NAMALWA (cell line): ENCODE measurements around the gene DAGLB.
"Not testable (repeated sequence)": the region's sequence is repeated elsewhere in the genome, so short reads cannot be mapped to it uniquely, and the experiment has no call there.

ENCODE experiments used
- DNase-seq: peaks from one replicate; pipeline ENCODE4 v3.0.0-alpha.2; 2015; ENCODE audit warnings: low spot score

DAGLB gene

DNA sequence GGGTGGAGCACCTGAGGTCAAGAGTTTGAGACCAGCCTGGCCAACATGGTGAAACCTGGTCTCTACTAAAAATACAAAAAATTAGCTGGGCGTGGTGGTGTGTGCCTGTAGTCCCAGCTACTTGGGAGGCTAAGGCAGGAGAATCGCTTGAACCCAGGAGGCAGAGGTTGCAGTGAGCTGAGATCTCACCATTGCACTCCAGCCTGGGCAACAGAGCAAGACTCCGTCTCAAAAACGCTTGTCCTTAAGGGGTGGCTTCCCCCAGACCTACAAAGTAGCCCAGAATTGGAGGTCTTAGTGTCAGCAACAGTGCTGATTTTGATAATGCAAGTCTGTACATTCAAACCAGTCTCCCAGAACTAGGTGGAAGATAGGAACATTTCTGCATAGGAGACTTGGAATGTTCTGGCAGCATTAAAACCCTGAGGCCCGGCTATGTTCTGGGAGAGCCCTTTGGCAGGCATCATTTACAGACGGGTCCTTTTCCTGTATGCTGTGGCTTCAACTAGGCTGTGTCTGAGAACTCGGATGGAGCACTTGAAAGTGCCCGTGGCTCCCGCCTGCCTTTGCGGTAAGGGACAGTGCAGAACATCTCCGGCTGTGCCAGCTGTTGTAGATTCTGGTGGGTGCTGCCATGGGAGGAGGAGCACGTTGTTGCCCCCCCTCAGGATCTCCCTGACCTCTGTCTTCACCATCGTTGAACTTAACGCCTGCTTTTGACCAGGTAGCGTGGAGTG is 49.8 kb downstream of the DAGLB start:
- not testable (repeated sequence) for DNase-seq

DNA sequence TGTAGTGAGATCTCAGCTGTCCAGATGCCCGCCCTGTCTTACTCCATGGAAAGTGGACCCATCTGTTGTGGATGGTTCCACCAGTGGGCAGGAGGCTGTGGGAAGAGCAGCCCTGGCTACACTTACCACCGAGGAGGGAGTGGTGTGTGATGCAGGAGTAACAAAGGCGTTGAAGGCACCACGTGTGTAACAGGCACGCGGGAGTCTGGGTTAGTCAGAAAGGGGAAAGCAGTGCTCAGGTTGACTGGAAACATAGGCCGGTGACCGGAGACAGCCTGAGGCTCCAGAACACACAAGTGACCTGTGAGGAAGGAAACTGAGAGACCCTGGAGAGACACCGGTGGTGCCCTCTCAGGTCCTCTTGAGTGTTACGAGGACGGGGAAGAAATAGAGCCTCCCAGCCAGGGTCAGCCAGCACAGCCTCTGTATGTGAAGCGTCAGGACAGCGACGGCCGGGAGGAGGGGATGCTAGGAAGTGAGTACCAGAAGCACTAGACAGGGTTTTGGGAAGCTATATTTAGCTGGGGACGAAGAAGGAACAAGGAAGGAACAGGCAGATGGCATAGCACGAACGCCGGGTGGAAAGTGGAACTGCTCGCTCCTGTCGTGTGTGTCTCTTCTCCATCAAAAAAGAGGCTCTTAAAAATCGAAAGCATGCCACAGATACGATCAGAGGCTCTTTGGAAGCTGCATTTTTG is 51.7 kb downstream of the DAGLB start:
- DNase-seq, result no peak

DNA sequence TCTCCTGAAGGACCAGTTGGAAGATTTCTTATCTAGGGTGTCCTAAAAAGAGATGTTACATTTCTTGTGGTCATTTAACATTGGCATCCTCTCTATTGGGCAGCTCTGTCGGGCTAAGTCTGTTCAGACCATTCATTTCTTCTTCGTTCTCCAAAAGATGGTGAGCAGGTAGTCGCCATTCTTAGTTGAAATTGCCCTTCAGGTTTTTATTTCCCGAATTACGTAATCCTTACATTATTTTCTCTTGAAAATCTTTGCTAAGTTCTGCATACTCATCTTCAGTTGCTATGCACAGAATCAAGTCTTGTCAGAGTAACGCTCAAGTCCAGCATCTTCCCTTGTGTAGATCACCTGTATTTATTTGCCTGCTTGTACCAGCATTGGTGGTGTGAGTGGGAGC is 53.6 kb downstream of the DAGLB start:
- no peak for DNase-seq

DNA sequence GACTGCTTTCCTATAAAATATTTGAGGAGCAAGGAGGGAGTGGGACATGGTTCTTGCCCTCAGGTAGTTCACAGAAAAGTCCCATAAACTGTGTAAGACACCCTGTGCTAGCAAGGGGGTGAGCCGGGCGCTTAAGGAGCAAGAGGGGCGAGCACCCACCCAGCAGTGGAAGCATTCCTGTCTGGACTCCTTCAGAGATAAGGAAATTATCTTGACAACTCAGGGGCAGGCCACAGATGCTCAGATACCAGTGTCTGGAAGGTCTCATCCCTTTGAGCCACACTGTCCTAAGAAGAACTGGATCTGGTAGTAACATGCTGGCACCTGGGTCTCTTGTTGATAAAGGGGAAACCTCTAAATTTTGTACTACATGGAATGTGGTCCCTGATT is 54.1 kb downstream of the DAGLB start:
- DNase-seq, result no peak

DNA sequence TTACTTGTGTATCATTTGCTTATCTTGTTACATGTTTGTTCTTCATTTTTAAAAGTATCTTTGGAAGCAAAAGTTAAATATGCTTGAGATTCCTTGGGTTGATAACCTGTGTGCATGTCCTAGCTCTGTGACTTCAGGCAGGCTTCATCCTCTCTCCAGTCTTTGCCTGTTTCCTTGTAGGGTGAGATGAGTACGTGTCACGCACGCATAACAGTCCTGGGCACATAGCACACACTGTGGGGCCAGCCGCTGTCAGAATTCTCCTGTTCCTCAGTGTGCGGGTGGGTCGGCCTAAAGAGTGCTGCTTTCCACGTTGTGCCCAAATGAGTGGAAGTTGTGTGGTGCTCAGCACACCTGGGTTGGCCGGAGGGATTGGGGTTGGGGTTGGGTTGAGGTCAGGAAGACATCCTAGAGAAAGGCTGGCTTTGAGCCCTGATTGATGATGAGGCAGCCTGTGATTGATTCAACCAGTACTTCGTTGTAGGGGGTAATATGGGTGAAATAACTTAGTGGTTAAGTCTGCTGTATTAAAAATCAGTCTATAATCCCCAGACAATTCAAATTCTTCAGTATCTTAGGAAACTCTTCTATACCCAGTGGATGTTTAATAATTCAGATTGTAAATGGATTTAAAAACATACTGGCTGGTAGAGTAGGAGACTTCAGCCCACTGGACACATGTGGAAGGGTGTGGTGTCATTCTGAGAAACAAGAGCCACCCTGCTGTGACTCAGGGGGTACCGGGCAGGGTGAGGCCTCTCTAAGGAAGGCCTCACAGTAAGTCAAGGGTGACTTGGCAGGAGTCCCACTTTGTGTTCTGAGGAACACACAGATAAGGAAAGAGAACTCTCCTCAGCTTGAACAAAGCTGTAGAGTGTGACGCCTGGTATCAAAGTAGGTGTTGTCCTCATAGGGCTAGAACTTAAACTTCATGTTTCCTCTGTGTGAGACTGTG is 54.8 kb downstream of the DAGLB start:
- DNase-seq, result no peak

DNA sequence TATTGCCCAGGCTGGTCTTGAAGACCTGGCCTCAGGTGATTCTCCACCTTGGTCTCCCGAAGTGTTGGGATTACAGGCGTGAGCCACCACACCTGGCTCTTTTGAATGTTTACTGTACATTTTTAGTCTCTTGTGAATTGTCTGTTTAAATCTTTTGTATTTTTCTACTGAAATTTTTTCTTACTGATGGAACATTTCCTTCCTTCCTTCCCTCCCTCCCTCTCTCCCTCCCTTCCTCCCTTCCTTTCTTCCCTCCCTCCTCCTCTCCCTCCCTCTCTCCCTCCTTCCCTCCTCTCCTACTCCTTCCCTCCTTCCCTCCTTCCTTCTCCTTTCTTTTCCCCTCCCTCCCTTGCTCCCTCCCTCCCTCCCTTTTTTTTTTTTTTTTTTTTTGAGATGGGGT is 58.0 kb downstream of the DAGLB start:
- DNase-seq, result no peak

DNA sequence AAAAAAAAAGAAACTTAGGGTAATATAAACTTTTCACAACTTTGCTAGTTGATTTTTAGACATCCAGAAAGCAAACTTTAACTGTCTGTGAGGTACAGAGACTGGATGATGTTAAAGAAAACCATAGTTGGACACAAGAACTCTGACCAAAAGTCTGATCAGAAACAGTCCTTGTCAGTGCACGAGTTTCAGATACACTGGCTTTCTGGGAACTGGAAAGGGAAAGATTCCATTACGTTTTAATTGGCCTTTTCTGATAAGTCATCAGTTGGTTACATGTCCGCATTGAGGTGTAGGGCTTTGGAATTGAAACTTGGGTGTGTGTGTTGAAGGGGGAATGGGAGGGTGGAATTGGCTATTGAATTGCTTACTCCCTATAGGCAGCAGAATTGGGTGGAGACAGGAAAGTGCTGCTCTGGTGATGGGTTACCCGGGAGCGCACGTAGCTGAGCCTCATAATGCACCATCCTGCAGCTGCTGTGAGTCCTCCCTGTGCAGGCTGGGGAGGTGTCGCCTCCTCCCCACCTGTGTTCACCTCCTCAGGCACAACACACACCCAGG is 59.9 kb downstream of the DAGLB start:
- DNase-seq, result no peak

DNA sequence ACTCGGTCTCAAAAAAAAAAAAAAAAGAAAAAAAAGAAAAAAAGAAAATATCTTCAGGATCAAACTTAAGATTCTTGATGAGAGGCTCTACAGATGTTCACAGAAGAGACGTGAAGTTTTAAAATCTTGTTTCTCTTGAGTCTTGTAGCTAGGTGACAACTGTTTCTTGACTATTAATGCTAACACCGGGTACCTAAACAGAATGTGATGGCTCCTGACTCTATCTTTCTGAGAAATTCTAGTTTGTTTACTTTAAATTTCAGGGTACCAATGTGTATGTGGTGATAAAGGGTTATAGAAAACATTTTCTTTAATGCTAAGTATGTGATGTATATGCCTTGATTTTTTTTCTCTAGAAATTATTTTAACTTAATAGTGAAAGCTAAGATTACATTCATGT is 61.0 kb downstream of the DAGLB start:
- DNase-seq, result no peak

DNA sequence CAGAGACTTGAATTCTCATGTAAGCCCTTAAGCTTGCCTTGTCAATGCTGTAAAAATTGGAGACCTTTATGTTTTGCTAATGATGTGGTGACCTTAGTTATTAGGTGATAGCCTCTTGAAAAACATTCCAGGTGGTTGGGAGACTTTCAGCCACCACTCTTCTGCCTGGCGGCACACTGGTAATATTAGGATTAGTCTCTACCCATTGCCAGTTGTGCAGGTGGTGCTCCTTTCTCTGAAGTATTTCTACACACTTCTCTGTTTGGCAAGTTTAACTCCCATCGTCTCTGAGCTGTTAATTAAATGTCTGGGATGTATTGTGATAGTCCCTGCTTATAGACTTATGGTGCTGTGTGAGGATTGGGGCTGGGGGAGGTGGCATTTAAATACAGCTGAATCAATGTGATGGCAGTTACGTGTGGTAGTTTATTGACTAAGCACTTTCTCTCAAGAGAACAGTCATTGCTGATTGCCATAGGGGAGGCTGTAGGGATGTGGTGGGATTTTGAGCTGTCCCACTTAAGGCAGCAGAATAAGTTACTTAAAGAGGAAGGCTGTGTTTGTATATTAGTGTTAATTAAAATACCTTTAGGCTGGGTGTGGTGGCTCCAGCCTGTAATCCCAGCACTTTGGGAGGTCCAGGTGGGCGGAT is 61.7 kb downstream of the DAGLB start:
- no peak for DNase-seq

DNA sequence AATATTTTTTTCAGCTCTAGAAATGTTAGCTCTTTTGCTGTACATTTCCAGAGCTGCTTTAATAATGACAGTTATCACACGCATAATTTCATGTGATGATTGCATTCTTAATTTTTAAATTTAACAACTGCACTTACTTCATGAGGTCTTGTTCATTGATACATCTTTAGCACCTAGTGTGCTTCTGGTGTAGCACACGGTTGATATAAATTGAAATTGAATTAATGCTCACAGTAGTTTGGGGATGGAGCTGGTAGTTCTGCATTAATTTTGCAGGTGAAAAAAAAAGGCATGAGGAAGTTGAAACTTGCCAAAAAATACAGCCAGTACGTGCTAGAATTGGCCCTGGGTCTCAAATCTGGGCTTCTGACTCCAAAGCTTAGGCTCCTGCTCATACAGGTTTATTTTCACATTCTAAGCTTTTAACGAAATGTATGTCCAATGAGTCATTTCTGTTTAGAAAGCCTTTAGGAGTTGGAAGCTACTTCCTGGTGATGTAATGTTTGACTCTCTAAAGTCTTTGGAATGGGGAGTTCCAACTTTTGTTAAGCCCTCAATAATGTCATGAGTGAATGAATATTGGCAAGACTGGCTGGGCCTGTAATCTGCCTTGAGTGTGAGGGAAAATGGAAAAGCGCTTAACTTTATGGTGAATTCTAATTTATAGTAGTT is 62.5 kb downstream of the DAGLB start:
- no peak for DNase-seq

DNA sequence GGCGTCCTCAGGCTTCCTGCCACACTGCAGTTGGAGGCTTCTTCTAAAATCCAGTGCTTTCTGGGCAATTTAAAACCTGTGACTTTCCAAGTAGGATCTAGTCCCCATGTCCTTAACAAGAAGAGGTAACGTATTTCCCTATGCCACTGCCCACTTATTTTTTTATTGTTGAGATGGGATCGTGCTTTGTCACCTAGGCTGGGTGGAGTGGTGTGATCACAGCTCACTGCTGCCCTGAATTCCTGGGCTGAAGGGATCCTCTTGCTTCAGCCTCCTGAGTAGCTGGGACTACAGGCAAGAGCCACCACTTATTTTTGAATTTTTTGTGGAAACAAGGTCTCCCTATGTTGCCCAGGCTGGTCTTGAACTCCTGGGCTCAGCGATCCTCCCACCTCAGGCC is 63.4 kb downstream of the DAGLB start:
- DNase-seq, result no peak

DNA sequence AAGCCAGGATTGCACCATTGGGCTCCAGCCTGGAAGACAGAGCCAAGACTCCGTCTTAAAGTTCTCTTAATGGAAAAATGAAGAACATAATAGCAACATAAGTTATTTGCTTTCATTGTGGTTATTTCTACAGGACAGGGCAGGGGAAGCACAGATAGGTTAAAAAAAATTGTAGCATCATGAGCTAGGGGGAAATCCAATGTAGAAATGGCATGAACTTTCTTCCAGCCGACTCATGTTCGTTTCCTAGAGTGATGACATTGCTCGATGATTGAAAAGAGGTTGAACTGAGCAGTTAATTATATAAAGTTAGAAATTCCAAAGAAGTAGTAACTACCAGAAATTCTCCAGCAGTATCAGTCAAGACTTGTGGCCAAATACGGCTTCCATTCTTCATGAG is 64.9 kb downstream of the DAGLB start:
- DNase-seq, result no peak

DNA sequence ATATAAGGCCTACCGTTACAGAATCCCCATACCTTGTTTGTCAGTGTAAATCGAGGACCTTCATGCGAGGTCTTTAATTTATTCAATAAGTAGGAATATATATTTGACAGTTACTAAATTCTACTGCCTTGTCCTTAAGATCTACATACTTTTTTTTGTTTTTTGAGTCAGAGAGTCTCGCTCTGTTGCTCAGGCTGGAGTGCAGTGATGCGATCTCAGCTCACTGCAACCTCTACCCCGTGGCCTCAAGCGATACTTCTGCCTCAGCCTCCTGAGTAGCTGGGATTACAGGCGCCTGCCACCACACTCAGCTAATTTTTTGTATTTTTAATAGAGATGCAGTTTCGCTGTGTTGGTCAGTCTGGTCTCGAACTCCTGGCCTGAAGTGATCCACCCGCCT is 65.9 kb downstream of the DAGLB start:
- not testable (repeated sequence) for DNase-seq

DNA sequence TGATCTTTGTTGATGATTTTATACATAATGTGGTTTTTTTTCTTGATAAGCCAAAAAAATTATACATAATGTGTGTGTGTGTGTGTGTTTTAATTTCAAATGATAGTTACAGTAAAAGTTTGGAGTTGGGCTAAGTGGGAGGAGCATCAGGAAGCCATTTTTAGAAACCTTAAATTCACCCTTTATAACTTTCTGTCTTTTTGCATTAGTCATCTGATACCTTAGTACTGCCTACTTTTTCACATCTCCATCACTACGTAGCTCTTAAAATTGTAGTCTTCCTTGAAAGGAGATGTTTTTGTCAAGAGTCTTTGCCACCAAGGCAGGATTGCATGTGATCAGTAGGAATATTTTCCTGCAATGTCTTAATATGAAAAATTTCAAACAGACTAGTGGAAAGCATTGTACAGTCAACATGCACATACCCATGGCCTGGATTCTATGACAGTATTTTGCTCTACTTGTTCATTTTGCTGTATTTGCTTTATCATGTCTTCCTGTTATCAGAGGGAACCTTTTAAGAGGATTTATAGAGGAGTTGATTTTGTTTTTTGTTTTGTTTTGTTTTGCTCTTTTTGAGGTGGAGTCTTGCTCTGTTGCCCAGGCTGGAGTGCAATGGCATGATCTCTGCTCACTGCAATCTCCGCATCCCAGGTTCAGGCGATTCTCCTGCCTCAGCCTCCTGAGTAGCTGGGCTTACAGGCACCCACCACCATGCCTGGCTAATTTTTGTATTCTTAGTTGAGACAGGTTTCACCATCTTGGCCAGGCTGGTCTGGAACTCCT is 67.3 kb downstream of the DAGLB start:
- DNase-seq, result no peak

DNA sequence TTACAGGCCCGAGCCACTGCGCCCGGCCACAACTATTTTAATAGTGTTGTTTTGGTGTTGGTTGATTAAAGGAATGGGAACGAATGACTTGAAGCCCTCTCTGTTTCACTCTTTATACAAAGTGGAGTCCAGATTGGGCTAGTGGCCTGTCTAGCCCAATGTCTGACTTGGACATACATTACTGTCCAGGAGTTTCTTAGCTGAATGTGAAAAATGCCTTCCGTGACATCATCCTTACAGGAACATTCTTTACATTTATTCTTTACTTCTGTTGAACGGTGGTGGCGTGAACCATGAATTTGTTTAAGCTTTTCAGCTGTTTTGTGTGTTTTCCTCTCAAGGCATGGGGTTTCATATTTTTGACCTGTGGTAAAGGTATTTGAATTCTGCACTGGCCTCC is 67.9 kb downstream of the DAGLB start:
- no peak for DNase-seq

DNA sequence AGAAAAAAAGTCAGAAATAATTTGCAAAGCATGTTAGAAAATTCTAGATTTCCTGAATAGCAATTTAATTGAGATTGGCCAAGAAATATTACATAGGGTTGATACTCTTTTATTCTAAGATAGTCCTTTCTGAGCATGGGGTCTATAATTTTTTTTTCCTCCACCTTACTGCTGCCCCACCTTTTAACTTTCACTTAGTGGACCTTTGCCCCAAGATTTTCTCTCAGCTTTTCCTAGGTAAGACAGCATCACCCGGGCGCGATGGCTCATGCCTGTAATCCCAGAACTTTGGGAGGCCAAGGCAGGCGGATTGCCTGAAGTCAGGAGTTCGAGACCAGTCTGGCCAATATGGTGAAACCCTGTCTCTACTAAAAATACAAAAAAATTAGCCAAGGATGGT is 69.2 kb downstream of the DAGLB start:
- DNase-seq, result not testable (repeated sequence)

DNA sequence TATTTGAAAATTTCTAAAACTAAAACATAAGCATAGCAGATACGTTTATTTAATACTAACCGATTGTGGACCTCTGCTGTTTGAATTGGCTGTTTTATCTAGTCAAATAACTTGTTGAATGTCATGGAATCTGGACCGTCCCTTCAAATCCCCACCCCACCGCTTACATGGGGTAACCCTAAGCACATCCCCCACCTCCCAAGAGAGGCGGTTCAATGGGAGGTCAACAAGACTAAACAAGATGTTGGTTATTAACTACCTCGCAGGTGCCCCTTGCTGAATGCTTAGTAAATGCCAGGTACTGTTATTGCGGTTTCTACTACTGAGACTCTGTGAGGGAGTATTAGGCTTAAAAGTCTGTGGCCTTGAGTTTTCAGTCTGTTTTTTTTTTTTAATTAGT is 70.9 kb downstream of the DAGLB start:
- no peak for DNase-seq

DNA sequence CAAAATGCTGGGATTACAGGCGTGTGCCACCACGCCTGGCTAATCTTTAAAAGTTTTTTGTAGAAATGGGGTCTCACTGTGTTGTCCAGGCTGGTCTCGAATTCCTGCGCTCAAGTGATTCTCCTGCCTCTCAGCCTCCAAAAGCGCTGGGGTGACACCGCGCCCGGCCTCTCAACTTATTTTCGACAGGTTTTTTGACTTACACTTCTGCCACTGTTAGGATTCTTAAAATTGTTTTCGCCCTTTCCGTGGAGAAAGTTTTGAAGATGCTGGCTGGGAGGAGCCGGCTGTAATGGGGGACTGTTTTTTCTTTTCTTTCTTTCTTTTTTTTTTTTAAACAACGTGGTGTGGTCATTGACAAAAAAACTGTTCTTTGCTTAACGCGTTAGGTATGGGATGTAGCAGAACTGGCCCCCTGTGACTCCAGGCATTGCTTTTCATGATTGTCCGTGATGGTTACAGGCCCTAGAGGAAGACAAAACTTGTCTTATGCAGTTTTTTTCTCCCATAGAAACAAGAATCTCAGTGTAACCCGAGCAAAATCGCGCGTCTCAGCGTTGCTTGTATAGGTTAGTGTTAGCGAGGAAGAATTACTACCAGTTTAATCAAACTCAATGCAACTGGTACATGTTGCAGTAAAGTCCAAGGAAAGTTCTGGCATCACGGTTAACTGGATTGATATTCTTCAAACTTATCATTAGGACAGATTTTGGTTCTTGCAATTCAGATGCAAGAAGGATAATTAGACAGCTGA is 72.2 kb downstream of the DAGLB start:
- peak; percentile 64 for DNase-seq

DNA sequence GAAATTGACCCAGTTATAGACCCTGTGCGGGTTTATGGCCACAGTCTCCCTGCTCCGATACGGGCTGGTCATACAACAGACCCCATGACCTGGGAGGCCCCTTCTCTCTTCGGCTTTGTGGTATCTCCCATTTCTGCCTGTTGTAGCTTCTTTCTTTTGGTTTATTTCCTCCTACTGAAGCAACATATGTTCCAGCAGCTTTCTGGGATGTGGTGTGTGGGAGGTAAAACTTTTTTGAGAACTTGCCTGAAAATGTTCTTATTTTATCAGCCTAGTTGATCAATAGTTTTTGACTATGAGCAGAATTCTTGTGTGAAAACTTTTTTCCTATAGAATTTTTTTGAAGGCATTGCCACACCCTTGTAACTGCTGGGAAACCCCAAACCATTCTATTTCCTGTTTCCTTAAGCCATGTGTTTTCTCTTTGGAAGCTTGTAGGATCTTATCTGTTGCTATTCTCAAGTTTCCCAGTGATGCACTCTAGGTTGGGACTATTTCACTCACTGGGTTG is 80.0 kb downstream of the DAGLB start:
- no peak for DNase-seq

DNA sequence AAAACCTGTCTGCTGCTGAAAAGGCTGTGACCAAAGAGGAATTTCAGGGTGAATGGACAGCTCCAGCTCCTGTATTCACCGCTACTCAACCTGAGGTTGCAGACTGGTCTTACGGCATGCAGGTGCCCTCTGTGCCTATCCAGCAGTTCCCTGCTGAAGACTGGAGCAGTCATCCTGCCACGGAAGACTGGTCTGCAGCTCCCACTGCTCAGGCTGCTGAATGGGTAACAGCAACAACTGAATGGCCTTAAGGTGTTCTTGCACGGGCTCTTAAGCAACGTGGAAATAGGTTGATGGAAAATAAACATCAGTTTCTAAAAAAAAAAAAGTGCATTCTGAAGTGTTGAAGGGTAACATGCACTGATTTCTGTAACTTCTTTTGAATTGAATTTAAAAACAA is 82.3 kb downstream of the DAGLB start:
- DNase-seq, result no peak
